Measurements from ENCODE around the gene CHIT1. TPM values are rescaled to one million over a fixed set of nuclear protein-coding genes. Genes with fewer than 3 reads are reported as not detected.

Gene CHIT1
- total and polyA plus RNA-seq, 2 of the 8 experiments (the other 6 are each of a cell fraction or from before 2014, with no cell fraction given), result not detected

- TF ChIP-seq, protein P1, sequence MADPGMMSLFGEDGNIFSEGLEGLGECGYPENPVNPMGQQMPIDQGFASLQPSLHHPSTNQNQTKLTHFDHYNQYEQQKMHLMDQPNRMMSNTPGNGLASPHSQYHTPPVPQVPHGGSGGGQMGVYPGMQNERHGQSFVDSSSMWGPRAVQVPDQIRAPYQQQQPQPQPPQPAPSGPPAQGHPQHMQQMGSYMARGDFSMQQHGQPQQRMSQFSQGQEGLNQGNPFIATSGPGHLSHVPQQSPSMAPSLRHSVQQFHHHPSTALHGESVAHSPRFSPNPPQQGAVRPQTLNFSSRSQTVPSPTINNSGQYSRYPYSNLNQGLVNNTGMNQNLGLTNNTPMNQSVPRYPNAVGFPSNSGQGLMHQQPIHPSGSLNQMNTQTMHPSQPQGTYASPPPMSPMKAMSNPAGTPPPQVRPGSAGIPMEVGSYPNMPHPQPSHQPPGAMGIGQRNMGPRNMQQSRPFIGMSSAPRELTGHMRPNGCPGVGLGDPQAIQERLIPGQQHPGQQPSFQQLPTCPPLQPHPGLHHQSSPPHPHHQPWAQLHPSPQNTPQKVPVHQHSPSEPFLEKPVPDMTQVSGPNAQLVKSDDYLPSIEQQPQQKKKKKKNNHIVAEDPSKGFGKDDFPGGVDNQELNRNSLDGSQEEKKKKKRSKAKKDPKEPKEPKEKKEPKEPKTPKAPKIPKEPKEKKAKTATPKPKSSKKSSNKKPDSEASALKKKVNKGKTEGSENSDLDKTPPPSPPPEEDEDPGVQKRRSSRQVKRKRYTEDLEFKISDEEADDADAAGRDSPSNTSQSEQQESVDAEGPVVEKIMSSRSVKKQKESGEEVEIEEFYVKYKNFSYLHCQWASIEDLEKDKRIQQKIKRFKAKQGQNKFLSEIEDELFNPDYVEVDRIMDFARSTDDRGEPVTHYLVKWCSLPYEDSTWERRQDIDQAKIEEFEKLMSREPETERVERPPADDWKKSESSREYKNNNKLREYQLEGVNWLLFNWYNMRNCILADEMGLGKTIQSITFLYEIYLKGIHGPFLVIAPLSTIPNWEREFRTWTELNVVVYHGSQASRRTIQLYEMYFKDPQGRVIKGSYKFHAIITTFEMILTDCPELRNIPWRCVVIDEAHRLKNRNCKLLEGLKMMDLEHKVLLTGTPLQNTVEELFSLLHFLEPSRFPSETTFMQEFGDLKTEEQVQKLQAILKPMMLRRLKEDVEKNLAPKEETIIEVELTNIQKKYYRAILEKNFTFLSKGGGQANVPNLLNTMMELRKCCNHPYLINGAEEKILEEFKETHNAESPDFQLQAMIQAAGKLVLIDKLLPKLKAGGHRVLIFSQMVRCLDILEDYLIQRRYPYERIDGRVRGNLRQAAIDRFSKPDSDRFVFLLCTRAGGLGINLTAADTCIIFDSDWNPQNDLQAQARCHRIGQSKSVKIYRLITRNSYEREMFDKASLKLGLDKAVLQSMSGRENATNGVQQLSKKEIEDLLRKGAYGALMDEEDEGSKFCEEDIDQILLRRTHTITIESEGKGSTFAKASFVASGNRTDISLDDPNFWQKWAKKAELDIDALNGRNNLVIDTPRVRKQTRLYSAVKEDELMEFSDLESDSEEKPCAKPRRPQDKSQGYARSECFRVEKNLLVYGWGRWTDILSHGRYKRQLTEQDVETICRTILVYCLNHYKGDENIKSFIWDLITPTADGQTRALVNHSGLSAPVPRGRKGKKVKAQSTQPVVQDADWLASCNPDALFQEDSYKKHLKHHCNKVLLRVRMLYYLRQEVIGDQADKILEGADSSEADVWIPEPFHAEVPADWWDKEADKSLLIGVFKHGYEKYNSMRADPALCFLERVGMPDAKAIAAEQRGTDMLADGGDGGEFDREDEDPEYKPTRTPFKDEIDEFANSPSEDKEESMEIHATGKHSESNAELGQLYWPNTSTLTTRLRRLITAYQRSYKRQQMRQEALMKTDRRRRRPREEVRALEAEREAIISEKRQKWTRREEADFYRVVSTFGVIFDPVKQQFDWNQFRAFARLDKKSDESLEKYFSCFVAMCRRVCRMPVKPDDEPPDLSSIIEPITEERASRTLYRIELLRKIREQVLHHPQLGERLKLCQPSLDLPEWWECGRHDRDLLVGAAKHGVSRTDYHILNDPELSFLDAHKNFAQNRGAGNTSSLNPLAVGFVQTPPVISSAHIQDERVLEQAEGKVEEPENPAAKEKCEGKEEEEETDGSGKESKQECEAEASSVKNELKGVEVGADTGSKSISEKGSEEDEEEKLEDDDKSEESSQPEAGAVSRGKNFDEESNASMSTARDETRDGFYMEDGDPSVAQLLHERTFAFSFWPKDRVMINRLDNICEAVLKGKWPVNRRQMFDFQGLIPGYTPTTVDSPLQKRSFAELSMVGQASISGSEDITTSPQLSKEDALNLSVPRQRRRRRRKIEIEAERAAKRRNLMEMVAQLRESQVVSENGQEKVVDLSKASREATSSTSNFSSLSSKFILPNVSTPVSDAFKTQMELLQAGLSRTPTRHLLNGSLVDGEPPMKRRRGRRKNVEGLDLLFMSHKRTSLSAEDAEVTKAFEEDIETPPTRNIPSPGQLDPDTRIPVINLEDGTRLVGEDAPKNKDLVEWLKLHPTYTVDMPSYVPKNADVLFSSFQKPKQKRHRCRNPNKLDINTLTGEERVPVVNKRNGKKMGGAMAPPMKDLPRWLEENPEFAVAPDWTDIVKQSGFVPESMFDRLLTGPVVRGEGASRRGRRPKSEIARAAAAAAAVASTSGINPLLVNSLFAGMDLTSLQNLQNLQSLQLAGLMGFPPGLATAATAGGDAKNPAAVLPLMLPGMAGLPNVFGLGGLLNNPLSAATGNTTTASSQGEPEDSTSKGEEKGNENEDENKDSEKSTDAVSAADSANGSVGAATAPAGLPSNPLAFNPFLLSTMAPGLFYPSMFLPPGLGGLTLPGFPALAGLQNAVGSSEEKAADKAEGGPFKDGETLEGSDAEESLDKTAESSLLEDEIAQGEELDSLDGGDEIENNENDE (IDR thresholded peaks at IDR 0.05; ENCODE audit: insufficient replicate concordance, low read length), result no peak
- TF ChIP-seq GABPA (IDR thresholded peaks at IDR 0.05; ENCODE audit: borderline replicate concordance, insufficient read depth, low read length) (no peak), YY1 (IDR thresholded peaks at IDR 0.05; ENCODE audit: low read depth, low read length) (no peak), SIX5 (IDR thresholded peaks at IDR 0.05; ENCODE audit: low read depth, low read length) (no peak), PHF8 (conservative IDR thresholded peaks at IDR 0.05; ENCODE audit: low read depth, low read length) (no peak), NRF1 (IDR thresholded peaks at IDR 0.05; ENCODE audit: low read depth, low read length) (no peak), RAD21 (IDR thresholded peaks at IDR 0.05 in 1 of 2, conservative IDR thresholded peaks at IDR 0.05 in 1 of 2; ENCODE audit: low read depth in 2 of 2, low read length in 2 of 2) (no peak), CHD2 (IDR thresholded peaks at IDR 0.05; ENCODE audit: low read length) (no peak), KDM1A (IDR thresholded peaks at IDR 0.05; ENCODE audit: borderline replicate concordance, low read length) (no peak)
- TF ChIP-seq, protein P2, sequence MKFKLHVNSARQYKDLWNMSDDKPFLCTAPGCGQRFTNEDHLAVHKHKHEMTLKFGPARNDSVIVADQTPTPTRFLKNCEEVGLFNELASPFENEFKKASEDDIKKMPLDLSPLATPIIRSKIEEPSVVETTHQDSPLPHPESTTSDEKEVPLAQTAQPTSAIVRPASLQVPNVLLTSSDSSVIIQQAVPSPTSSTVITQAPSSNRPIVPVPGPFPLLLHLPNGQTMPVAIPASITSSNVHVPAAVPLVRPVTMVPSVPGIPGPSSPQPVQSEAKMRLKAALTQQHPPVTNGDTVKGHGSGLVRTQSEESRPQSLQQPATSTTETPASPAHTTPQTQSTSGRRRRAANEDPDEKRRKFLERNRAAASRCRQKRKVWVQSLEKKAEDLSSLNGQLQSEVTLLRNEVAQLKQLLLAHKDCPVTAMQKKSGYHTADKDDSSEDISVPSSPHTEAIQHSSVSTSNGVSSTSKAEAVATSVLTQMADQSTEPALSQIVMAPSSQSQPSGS (IDR thresholded peaks at IDR 0.05; ENCODE audit: low read length), result no peak
Measured at GRCh38 chr1:203210988-203211387, 18.5 kb downstream of the CHIT1 start (continued).

Data from H1 (cell line).